Putamen (tissue), 1 donor: ENCODE measurements around the gene AFF2.

Source experiments
- DNase-seq: peaks from one replicate; pipeline ENCODE4 v3.0.0-alpha.2; 2016; ENCODE audit warnings: low spot score

Gene AFF2

GRCh38 chrX:149010013-149010852, 509.8 kb downstream of the AFF2 start:
- DNase-seq: no peak

- no peak for DNase-seq
Measured at GRCh38 chrX:149010853-149011224, 510.4 kb downstream of the AFF2 start.

GRCh38 chrX:149013081-149013480, 512.7 kb downstream of the AFF2 start:
- DNase-seq: no peak

GRCh38 chrX:149021159-149021558, 520.7 kb downstream of the AFF2 start:
- no peak for DNase-seq

GRCh38 chrX:149022485-149022884, 522.1 kb downstream of the AFF2 start:
- no peak for DNase-seq

GRCh38 chrX:149032449-149032848, 532.0 kb downstream of the AFF2 start:
- DNase-seq: no peak

- no peak for DNase-seq
Measured at GRCh38 chrX:149036086-149036485, 535.7 kb downstream of the AFF2 start.

GRCh38 chrX:149037281-149037870, 537.0 kb downstream of the AFF2 start:
- no peak for DNase-seq

GRCh38 chrX:149039057-149039456, 538.6 kb downstream of the AFF2 start:
- no peak for DNase-seq

- DNase-seq: no peak
Measured at GRCh38 chrX:149040873-149041535, 540.6 kb downstream of the AFF2 start.

GRCh38 chrX:149043401-149043800, 543.0 kb downstream of the AFF2 start:
- no peak for DNase-seq

GRCh38 chrX:149044471-149044870, 544.1 kb downstream of the AFF2 start:
- DNase-seq: no peak

- DNase-seq: no peak
Measured at GRCh38 chrX:149045645-149046210, 545.3 kb downstream of the AFF2 start.
